HG03108 (cell line): ENCODE results near the gene TNNT2.
A peak's percentile ranks its signal among the peaks of the same experiment; 100 is the strongest.

ENCODE experiments used
- ATAC-seq: cut with Tn5 transposase; IDR thresholded peaks from one replicate; pipeline ENCODE4 v1.9.1; 2021; ENCODE audit warnings: moderate library complexity; ENCODE audit not compliant: unreplicated experiment

Gene TNNT2

GRCh38 chr1:201403359-201403758, 25.9 kb upstream of the TNNT2 start:
- ATAC-seq: no peak

GRCh38 chr1:201401700-201402099, 24.2 kb upstream of the TNNT2 start:
- no peak for ATAC-seq

GRCh38 chr1:201400852-201401230, 23.4 kb upstream of the TNNT2 start:
- ATAC-seq: no peak

GRCh38 chr1:201400212-201400851, 22.9 kb upstream of the TNNT2 start:
- ATAC-seq: no peak

- no peak for ATAC-seq
Observed at GRCh38 chr1:201399352-201400126, 22.1 kb upstream of the TNNT2 start.

GRCh38 chr1:201399018-201399351, 21.5 kb upstream of the TNNT2 start, which contains the start of gene LAD1:
TSS of gene LAD1 (minus strand) at chr1:201399324. CDS start at chr1:201399306, 18 bp downstream.
- ATAC-seq: no peak

- ATAC-seq: no peak
Observed at GRCh38 chr1:201397675-201398074, 20.2 kb upstream of the TNNT2 start.

- ATAC-seq: no peak
Observed at GRCh38 chr1:201396861-201397464, 19.5 kb upstream of the TNNT2 start.

- ATAC-seq: no peak
Observed at GRCh38 chr1:201395936-201396335, 18.5 kb upstream of the TNNT2 start.

- ATAC-seq: no peak
Observed at GRCh38 chr1:201394591-201394990, 17.1 kb upstream of the TNNT2 start.

GRCh38 chr1:201393076-201393475, 15.6 kb upstream of the TNNT2 start:
- ATAC-seq: no peak

GRCh38 chr1:201391651-201392511, 14.4 kb upstream of the TNNT2 start:
- ATAC-seq: no peak

GRCh38 chr1:201391225-201391624, 13.7 kb upstream of the TNNT2 start:
- no peak for ATAC-seq

- no peak for ATAC-seq
Observed at GRCh38 chr1:201389051-201389450, 11.6 kb upstream of the TNNT2 start.

- no peak for ATAC-seq
Observed at GRCh38 chr1:201386208-201386607, 8.7 kb upstream of the TNNT2 start.

GRCh38 chr1:201385299-201385891, 7.9 kb upstream of the TNNT2 start:
- ATAC-seq: peak; percentile 54

GRCh38 chr1:201384406-201384782, 6.9 kb upstream of the TNNT2 start:
- ATAC-seq: no peak

- no peak for ATAC-seq
Observed at GRCh38 chr1:201383647-201384405, 6.3 kb upstream of the TNNT2 start.

GRCh38 chr1:201381130-201381529, 3.6 kb upstream of the TNNT2 start:
- no peak for ATAC-seq

GRCh38 chr1:201379733-201380242, 2.3 kb upstream of the TNNT2 start:
- ATAC-seq: no peak
